GM12878 (cell line): ENCODE results near the gene FOXK2. TPM values are rescaled to one million over a fixed set of nuclear protein-coding genes. Genes with fewer than 3 reads are reported as not detected.

Experiments used
- ASH2L ChIP-seq: fragments of 300-600, 200-600 bp; sonication (generic); IDR thresholded peaks from 2 replicates; pipeline ENCODE4 v1.6.1; 2017; ENCODE audit warnings: low read depth, mild to moderate bottlenecking, borderline replicate concordance
- BCLAF1 ChIP-seq: fragments of 450-650 bp; IDR thresholded peaks from 2 replicates; pipeline ENCODE4 v1.6.1; 2017; ENCODE audit warnings: antibody characterized with exemption, mild to moderate bottlenecking, moderate library complexity
- IKZF1 ChIP-seq: fragments of 450-650 bp; conservative IDR thresholded peaks from 2 replicates; pipeline ENCODE4 v1.6.1; 2017; ENCODE audit warnings: antibody characterized with exemption, mild to moderate bottlenecking
- YY1 ChIP-seq: IDR thresholded peaks from 2 replicates; pipeline ENCODE4 v1.6.1; 2011; ENCODE audit warnings: low read depth, mild to moderate bottlenecking, low read length
- ZNF622 ChIP-seq: fragments of 450-650 bp; IDR thresholded peaks from 2 replicates; pipeline ENCODE4 v1.6.1; 2017; ENCODE audit warnings: mild to moderate bottlenecking, inconsistent platforms
- polyA plus RNA-seq, 11 experiments: library from polyadenylated mRNA; depleted of rRNA in 4 of 11; unstranded in 6 of 11; stranded (reverse) in 5 of 11; fragments of >200 nt; fragmentation: Nextera tagmentation in 4 of 11; fragmentation: Illumina TruSeq in 1 of 11; extraction: Ambion mirVana in 4 of 11; extraction: Trizol in 1 of 11; gene quantifications; 1 replicate in 1 of 11; 2 replicates in 10 of 11; pipeline versions ENCODE4 v1.2.1 to v1.2.3, GENCODE V29; 2011 to 2016; ENCODE audit warnings: inconsistent platforms in 2 of 11, missing spikeins in 2 of 11, low read depth in 1 of 11
- total RNA-seq, 4 experiments: library from RNA; depleted of rRNA in 3 of 4; stranded (reverse); fragments of >200 nt in 3 of 4; fragmentation: Illumina TruSeq in 1 of 4; extraction: Trizol in 1 of 4; gene quantifications; 2 replicates each; pipeline versions ENCODE4 v1.2.1 to v1.2.3, GENCODE V29; 2013 to 2021
- TF ChIP-seq, protein P1 (sequence below): fragments of 450-650 bp; formaldehyde crosslinking; IDR thresholded peaks from 2 replicates; pipeline ENCODE4 v1.4.0; 2020; ENCODE audit warnings: mild to moderate bottlenecking, moderate library complexity

The FOXK2 gene
- total and polyA plus RNA-seq, 10 of the 15 experiments (the other 5 are each of a cell fraction or from before 2014, with no cell fraction given) = 2.4 to 56.8 (median 34.4) TPM

DNA sequence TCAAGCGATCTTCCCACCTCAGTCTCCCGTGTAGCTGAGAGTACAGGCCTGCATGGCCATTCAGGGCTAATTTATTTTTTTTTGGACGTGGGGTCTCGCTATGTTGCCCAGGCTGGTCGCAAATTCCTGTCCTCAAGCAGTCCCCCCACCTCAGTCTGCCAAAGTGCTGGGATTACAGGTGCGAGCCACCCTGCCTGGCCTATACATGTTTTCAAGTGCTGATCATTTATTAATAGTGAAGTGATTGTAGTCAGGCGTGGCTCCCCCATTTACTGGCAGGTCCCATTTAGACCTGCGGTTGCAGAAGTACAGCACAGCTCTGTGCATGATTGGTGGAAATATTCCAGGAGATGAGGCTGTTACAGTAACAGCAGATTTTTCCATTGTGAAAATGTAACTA is 8.4 kb downstream of the FOXK2 start (continued):
- TF ChIP-seq, protein P1, sequence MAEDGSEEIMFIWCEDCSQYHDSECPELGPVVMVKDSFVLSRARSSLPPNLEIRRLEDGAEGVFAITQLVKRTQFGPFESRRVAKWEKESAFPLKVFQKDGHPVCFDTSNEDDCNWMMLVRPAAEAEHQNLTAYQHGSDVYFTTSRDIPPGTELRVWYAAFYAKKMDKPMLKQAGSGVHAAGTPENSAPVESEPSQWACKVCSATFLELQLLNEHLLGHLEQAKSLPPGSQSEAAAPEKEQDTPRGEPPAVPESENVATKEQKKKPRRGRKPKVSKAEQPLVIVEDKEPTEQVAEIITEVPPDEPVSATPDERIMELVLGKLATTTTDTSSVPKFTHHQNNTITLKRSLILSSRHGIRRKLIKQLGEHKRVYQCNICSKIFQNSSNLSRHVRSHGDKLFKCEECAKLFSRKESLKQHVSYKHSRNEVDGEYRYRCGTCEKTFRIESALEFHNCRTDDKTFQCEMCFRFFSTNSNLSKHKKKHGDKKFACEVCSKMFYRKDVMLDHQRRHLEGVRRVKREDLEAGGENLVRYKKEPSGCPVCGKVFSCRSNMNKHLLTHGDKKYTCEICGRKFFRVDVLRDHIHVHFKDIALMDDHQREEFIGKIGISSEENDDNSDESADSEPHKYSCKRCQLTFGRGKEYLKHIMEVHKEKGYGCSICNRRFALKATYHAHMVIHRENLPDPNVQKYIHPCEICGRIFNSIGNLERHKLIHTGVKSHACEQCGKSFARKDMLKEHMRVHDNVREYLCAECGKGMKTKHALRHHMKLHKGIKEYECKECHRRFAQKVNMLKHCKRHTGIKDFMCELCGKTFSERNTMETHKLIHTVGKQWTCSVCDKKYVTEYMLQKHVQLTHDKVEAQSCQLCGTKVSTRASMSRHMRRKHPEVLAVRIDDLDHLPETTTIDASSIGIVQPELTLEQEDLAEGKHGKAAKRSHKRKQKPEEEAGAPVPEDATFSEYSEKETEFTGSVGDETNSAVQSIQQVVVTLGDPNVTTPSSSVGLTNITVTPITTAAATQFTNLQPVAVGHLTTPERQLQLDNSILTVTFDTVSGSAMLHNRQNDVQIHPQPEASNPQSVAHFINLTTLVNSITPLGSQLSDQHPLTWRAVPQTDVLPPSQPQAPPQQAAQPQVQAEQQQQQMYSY (CRISPR knock-in tag) = no peak
- TF ChIP-seq BCLAF1 (no peak), ZNF622 (no peak), YY1 (no peak), IKZF1 (no peak), ASH2L (no peak)
